SK-N-SH (cell line): ENCODE data around the gene PLOD1.

ENCODE experiments used
- FOXJ3 ChIP-seq: sonication (generic); formaldehyde crosslinking; IDR thresholded peaks from 2 replicates; pipeline ENCODE4 v1.5.1; 2020; ENCODE audit warnings: mild to moderate bottlenecking, missing genetic modification reagents
- POLR2AphosphoS5 ChIP-seq: IDR thresholded peaks from 2 replicates; pipeline ENCODE4 v1.6.1; 2012; ENCODE audit warnings: low read depth, low read length
- TF ChIP-seq, protein P1 (sequence below): fragments of 200-600 bp; sonication (generic); IDR thresholded peaks from 2 replicates; pipeline ENCODE4 v1.6.1; 2017; ENCODE audit warnings: antibody characterized with exemption, mild to moderate bottlenecking, moderate library complexity

DNA sequence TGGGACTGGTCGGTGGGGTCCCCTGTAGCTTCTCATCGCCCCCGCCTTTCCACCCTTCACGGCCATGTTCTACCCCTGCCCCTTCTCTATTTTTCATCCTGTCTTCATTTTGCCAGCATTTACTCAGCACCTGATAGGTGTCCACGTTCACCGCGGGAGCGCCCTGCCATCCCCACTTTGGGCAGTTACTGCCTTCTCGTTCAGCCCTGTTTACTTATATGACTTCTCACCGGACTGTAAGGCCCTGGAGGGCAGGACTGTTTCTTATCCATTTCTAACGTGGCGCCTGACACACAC, 46.1 kb downstream of the PLOD1 start:
- TF ChIP-seq FOXJ3, result no peak
- TF ChIP-seq, protein P1, sequence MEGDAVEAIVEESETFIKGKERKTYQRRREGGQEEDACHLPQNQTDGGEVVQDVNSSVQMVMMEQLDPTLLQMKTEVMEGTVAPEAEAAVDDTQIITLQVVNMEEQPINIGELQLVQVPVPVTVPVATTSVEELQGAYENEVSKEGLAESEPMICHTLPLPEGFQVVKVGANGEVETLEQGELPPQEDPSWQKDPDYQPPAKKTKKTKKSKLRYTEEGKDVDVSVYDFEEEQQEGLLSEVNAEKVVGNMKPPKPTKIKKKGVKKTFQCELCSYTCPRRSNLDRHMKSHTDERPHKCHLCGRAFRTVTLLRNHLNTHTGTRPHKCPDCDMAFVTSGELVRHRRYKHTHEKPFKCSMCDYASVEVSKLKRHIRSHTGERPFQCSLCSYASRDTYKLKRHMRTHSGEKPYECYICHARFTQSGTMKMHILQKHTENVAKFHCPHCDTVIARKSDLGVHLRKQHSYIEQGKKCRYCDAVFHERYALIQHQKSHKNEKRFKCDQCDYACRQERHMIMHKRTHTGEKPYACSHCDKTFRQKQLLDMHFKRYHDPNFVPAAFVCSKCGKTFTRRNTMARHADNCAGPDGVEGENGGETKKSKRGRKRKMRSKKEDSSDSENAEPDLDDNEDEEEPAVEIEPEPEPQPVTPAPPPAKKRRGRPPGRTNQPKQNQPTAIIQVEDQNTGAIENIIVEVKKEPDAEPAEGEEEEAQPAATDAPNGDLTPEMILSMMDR, result no peak
- TF ChIP-seq POLR2AphosphoS5, result no peak
